Right hindlimb (tissue), 1 donor: ENCODE data around the gene INPP5D.

ENCODE experiments used
- DNase-seq: peaks from one replicate; pipeline ENCODE4 v3.0.0-alpha.2; 2018

INPP5D gene

GRCh38 chr2:233245406-233245805 is 185.3 kb downstream of the INPP5D start:
- no peak for DNase-seq

DNA sequence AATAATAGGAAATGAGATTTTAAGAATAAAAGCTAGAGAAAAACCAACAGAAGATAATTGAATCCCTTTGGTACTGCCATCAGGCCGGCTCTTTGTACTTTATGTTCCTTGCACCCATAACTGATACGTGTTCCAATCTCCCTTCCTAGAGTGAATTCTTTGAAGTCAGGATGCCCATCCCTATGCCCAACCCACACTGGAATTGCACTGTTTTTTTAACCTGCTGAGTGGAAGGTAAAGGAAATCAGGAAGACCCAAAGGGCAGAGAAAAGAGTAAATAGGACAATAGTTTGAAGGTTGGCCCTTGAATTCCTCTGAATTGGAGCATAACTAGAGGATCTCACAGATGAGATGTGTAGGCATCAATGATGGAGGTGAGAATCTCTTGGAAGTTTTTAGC is 187.0 kb downstream of the INPP5D start:
- DNase-seq = no peak

DNA sequence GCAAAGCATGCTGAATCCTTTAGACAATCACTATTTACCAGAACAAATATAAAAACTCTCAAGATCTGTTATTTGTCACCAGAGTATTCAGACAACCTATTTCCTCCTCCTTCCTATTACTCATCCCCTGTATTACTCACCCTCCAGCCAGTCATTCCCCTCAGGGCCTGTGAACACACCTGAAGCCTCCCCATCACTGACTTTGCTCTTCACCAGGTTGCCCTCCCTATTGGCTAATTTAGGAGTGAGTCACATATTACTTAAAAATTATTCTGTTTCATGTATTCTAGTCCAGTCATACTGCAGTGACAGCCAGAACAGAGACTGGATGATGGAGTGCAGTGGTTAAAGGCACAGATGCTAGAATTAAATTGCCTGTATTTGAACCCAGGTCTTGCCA is 187.6 kb downstream of the INPP5D start:
- no peak for DNase-seq

DNA sequence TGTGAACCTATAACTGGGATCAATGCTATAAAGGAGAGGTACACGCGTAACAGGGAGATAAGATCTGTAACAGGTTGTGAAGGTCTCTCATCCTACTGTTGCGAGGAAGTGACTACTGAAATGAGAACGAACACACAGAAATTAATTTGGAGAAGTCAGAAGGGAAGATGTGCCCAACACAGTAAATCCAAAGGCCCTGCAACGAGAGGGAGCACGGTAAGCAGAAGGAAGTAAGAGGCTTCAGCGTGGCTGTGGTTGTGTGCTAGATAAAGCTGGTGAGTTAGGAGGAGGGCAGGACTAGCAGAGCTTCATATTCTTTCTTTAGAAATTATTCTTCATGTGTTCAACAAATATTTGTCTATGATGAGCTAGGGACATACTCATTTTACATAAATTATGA is 188.9 kb downstream of the INPP5D start:
- no peak for DNase-seq

DNA sequence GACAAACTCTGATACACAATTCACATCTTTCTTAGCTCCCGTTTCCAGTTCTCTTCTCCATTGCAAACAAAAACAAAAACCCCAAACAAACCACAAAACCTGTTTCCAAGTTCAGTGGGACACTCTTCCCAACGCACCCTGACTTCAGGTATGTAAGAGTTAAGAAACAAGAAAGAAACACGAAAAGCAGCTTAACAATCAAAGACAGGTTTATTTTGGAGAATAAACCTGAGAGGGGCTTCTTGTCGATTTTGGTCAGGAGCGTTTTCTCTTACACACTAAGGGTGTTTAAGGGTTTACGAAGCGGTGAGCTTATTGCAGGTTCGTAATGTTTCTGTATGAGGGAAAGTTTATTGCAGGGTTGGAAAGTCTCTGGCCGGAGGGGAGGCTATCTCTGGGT is 190.4 kb downstream of the INPP5D start:
- no peak for DNase-seq

DNA sequence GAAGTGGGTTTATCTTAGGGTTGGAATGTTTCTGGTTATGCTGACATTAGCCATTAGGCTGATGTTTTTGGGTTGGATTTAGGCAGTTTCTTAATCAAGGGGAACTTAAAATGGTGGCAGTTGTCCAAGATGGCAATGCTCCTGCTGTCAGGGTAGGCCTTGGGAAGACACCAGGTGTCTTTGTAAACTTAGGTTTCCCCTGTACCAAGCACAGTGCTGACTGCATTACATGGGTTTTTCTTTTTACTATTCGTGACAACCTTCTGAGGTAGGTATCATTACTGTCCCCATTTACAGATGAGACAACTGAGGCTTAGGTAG is 190.8 kb downstream of the INPP5D start:
- no peak for DNase-seq

GRCh38 chr2:233251306-233252116 is 191.4 kb downstream of the INPP5D start, which contains the start of gene ATG16L1:
Gene ATG16L1, plus strand, starts transcription at chr2:233251673. Its CDS starts 155 bp downstream, at chr2:233251828.
- peak; percentile 98 for DNase-seq

DNA sequence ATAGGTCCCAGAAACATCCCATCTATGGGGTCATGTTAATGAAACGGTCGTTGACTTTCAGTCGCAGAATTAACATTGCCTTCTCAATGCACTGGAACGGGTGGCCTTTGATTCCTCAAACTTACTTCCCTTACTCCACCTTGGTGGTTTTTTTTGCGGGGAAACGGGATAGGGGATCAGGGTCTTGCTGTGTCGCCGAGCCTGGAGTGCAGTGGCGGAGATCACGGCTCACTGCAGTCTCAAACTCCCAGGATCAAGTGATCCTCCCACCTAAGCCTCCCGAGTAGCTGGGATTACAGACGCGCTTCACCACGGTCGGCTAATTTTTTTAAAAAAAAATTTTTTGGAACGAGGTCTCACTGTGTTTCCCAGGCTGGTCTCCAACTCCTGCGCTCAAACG is 192.1 kb downstream of the INPP5D start:
- DNase-seq = no peak

- DNase-seq = no peak
These were observed 195.0 kb downstream of the INPP5D start for GRCh38 chr2:233255151-233255550.

DNA sequence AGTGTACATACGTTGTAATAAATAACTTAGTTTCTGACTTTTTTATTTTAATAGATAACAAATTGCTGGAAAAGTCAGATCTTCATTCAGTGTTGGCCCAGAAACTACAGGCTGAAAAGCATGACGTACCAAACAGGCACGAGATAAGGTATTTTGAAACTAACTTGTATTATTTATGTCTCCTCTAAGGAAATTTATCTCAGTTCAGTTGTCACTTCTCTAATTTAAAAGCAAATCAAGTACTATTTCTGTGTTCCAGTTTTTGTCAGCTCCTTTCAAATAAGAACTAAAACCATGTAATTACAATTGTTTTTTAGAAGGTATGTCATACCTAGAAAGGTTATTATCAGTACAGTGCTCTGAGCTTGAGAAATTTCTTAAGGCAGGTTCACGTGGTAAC is 195.9 kb downstream of the INPP5D start:
- DNase-seq = no peak
